ENCODE measurements around the gene FUS. TPM values are rescaled to one million over a fixed set of nuclear protein-coding genes. Genes with fewer than 3 reads are reported as not detected.
A peak's percentile ranks its signal among the peaks of the same experiment; 100 is the strongest.
"Not testable (repeated sequence)": the region's sequence is repeated elsewhere in the genome, so short reads cannot be mapped to it uniquely, and the experiment has no call there.

Gene FUS
- total RNA-seq, 6 experiments from 2014 or later: 18.7 to 69.7 (median 40.4) TPM

DNA sequence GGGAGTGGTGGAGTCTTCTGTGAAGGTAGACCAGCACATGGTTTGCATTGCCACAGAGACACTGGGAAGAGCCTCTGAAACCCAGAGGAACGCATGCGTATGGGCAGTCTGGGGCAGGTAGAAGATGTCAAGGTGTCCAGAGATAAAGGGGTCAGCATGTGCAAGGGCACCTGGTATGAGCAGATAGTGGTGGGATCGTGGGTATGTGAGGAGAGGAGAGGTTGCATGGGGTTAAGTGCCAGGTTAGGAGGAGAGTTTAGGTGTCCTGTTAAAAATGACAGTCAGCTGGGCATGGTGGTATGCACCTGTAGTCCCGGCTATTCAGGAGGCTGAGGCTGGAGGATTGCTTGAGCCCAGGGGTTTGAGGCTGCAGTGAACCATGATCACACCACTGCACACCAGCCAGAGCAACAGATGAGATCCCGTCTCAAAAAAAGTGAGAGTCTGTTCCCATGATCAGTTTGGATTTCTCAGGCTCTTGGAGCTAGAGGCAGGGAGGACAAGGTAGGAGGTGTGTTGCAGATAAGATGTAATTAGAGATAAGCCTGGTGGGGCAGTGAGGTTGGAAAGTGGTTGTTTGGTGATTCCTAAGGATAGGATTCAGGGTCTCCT, 19.6 kb downstream of the FUS start:
- WGBS (ENCODE audit: insufficient coverage, low coverage, low lambda C conversion rate, missing lambda C conversion rate): 86% methylated on average over 4 of the region's 5 CpGs
- H3K27me3 ChIP-seq: no peaks in the 10 kb centered on the region
- H3K4me3 ChIP-seq: no peak overlapping the region
- peaks cover 0 to 8% (median 2%) of the 10 kb centered on the region in 4 donors for H3K36me3 ChIP-seq
- ATAC-seq (no peak), DNase-seq (no peak)
- no peaks in the 10 kb centered on the region for H3K9me3 ChIP-seq
- H3K4me1 ChIP-seq: peaks cover 0 to 17% (median 0%) of the 10 kb centered on the region in 4 donors
- intact Hi-C loops (cut with DNase I): no loop called here
- TF ChIP-seq POLR2A (IDR thresholded peaks at IDR 0.05): no peak
- TF ChIP-seq, protein P1, sequence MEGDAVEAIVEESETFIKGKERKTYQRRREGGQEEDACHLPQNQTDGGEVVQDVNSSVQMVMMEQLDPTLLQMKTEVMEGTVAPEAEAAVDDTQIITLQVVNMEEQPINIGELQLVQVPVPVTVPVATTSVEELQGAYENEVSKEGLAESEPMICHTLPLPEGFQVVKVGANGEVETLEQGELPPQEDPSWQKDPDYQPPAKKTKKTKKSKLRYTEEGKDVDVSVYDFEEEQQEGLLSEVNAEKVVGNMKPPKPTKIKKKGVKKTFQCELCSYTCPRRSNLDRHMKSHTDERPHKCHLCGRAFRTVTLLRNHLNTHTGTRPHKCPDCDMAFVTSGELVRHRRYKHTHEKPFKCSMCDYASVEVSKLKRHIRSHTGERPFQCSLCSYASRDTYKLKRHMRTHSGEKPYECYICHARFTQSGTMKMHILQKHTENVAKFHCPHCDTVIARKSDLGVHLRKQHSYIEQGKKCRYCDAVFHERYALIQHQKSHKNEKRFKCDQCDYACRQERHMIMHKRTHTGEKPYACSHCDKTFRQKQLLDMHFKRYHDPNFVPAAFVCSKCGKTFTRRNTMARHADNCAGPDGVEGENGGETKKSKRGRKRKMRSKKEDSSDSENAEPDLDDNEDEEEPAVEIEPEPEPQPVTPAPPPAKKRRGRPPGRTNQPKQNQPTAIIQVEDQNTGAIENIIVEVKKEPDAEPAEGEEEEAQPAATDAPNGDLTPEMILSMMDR (IDR thresholded peaks at IDR 0.05): no peak
- no peak overlapping the region for H3K27ac ChIP-seq

DNA sequence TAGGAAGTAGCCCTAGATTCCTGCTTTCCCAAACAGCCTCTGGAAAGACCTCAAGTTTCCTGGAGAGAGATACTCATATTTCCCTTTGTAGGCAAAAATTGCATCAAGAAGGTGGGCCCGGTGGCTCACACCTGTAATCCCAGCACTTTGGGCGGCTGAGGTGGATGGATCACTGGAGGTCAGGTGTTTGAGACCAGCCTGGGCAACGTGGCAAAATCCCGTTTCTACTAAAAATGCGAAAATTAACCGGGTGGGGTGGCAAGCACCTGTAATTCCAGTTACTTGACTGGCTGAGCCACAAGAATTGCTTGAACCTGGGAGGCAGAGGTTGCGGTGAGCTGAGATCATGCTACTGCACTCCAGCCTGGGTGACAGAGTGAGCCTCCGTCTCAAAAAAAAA, 20.2 kb downstream of the FUS start:
- peaks cover 0 to 17% (median 0%) of the 10 kb centered on the region in 4 donors for H3K4me1 ChIP-seq
- ATAC-seq; H3K4me3 ChIP-seq; intact Hi-C loops (cut with DNase I); H3K36me3 ChIP-seq; H3K27me3 ChIP-seq; H3K9me3 ChIP-seq; DNase-seq; H3K27ac ChIP-seq: not testable (repeated sequence)
- 86% methylated on average over 8 of the region's 8 CpGs for WGBS (ENCODE audit: insufficient coverage, low coverage, low lambda C conversion rate, missing lambda C conversion rate)

DNA sequence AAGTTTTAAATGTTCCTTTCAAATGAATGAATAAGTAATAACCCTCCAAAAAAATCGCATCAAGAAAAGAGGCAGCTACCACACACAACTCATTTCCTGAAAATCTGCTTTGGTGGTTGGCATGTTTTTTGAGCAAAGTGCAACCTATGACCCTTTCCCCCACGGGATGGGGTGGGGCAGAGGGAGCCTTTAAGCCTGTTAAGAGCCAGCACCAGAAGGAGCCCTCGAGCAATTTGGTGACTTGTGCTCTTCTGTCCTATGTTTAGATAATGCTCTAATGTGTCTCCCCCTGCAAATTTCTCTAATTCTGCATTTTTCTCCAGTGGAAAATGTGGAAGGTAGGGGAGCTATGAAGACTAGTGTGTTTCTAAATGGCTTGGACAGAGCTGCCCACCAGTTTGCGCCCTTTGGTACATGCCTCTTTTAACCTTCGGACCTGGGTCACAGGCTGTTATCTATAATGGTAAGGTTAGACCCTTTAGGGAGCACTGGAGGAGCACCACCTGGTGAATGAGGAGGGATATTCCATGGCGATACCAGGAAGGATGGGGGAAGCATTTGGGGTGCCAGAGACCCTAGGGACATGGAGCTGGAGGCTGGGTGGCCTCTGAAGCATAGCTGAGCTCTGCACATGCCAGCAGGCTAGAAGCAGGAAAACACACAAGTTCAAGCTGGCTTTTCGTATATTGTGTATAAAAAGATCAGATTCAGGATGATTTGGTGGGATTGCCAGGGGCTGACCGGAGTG, 21.1 kb downstream of the FUS start:
- intact Hi-C loops (cut with DNase I): no loop called here

DNA sequence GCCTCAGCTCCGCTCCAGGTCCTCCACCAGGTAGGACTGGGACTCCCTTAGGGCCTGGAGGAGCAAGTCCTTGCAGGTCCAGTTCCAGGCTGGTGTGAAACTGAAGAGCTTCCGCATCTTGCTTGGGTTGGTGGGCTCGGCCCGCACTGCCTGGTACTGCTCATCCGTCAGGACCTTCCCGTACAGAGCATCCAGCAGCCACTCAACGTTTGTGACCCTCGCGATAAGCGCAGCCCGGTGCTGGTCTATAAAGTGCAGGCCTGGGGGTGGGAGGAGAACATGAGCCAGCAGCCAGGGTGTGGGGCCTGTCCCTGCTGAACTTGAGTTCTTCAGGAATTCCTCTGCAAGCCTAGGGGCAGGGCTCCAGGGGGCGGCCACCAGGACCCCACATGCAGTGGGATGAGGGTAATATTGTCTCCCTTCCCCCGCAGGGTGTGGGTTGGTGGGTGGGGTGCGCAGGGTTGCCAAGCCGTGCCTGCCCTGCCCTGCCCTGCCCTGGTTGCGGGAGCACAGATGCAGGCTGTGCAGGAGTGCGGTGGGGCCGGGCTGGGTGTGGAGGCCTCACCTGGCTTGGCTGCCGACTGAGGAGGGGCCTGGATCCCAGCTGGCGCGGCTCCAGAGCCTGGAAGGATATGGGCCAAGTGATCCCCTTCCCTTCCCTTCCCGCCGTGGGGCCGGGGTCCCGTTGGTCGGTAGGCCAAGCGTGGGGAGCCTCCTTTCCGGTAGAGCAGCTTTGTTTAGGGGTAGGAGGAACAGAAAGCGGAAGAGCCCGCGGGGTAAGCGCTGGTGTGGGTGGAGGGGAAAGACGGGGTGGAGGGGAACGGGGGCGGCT, 21.9 kb downstream of the FUS start:
- Histone ChIP-seq H3K36me3 (no peaks in the 10 kb centered on the region), H3K27me3 (no peaks in the 10 kb centered on the region), H3K27ac (peak overlapping the region in 2 of 3 donors; percentile 49 to 60), H3K9me3 (no peaks in the 10 kb centered on the region), H3K4me1 (peaks cover 0 to 17% (median 0%) of the 10 kb centered on the region in 4 donors), H3K4me3 (peak overlapping the region; percentile 57 to 77 (median 68))
- intact Hi-C loops (cut with DNase I): no loop called here
- ATAC-seq (peak; percentile 62 to 76 (median 66)), DNase-seq (peak; percentile 47 to 65 (median 56))
- TF ChIP-seq POLR2A (IDR thresholded peaks at IDR 0.05): no peak
- TF ChIP-seq, protein P1 (IDR thresholded peaks at IDR 0.05): no peak
- 7% methylated on average over 6 of the region's 35 CpGs for WGBS (ENCODE audit: insufficient coverage, low coverage, low lambda C conversion rate, missing lambda C conversion rate)

More for the DNA sequence above, 21.1 kb downstream of the FUS start:
- Histone ChIP-seq H3K27me3 (no peaks in the 10 kb centered on the region), H3K4me3 (peak overlapping the region in 1 of 3 donors; percentile 68), H3K36me3 (no peaks in the 10 kb centered on the region), H3K4me1 (peaks cover 0 to 17% (median 0%) of the 10 kb centered on the region in 4 donors), H3K27ac (no peak overlapping the region), H3K9me3 (no peaks in the 10 kb centered on the region)
- no peak for DNase-seq
- peak; percentile 10 to 29 (median 23) for ATAC-seq
- TF ChIP-seq, protein P1 (IDR thresholded peaks at IDR 0.05): peak in 1 of 4 donors; percentile 8
- no peak for TF ChIP-seq POLR2A (IDR thresholded peaks at IDR 0.05)
- 29% methylated on average over 6 of the region's 8 CpGs for WGBS (ENCODE audit: insufficient coverage, low coverage, low lambda C conversion rate, missing lambda C conversion rate)

Data from right lobe of liver (tissue), 6 donors.